PC-9 (cell line): ENCODE results near the gene TANGO6. TPM values are rescaled to one million over a fixed set of nuclear protein-coding genes. Genes with fewer than 3 reads are reported as not detected.

Experiments used
- BruUV-seq: library from RNA; stranded (reverse); fragments of 400-500 nt; replicated peaks from 2 replicates; lab custom pipeline; 2021; lab: Mats Ljungman, UMichigan
- CTCF ChIA-PET: fragments of 300-600 bp; sonication (Branson Sonifier 250); formaldehyde crosslinking; loops from one replicate; lab custom pipeline; 2022; ENCODE audit warnings: antibody characterized with exemption; lab: Charles Lee
- POLR2A ChIA-PET: fragments of 300-600 bp; sonication (Branson Sonifier 250); formaldehyde crosslinking; loops from one replicate; lab custom pipeline; 2022; ENCODE audit warnings: antibody characterized with exemption; ENCODE audit not compliant: unreplicated experiment; lab: Charles Lee
- DNase-seq, 2 experiments: peaks; one replicate each; pipeline versions ENCODE4 v3.0.0 to v3.0.0-alpha.2; 2015 to 2022; ENCODE audit warnings: mixed read lengths in 1 of 2
- H2AFZ ChIP-seq: fragments of 200-600 bp; sonication (generic); 2 replicates; pipeline ENCODE4 v1.8.1; 2017; ENCODE audit warnings: antibody characterized with exemption
- H3F3A ChIP-seq: fragments of 200-600 bp; sonication (generic); 2 replicates; pipeline ENCODE4 v1.8.1; 2017; ENCODE audit warnings: antibody characterized with exemption, mild to moderate bottlenecking, low read depth; ENCODE audit not compliant: insufficient read depth
- H3K27ac ChIP-seq: fragments of 200-600 bp; sonication (generic); 2 replicates; pipeline ENCODE4 v1.6.1; 2016; ENCODE audit warnings: mixed run types
- H3K27me3 ChIP-seq: fragments of 200-600 bp; sonication (generic); 2 replicates; pipeline ENCODE4 v1.6.1; 2016; ENCODE audit warnings: low read depth, mixed run types; ENCODE audit not compliant: insufficient read depth
- H3K36me3 ChIP-seq: fragments of 200-600 bp; sonication (generic); 2 replicates; pipeline ENCODE4 v1.6.1; 2016; ENCODE audit warnings: low read depth, mixed run types
- H3K4me1 ChIP-seq: fragments of 200-600 bp; sonication (generic); replicated peaks from 2 replicates; pipeline ENCODE4 v1.6.1; 2016; ENCODE audit warnings: mixed run types; ENCODE audit not compliant: insufficient read depth
- H3K4me2 ChIP-seq: fragments of 200-600 bp; sonication (generic); 2 replicates; pipeline ENCODE4 v1.6.1; 2017; ENCODE audit warnings: mixed run types
- H3K4me3 ChIP-seq: fragments of 200-600 bp; sonication (generic); 2 replicates; pipeline ENCODE4 v1.6.1; 2016; ENCODE audit warnings: mixed run types
- H3K79me2 ChIP-seq: fragments of 200-600 bp; sonication (generic); 2 replicates; pipeline ENCODE4 v1.6.1; 2017; ENCODE audit warnings: low read depth, mixed run types
- H3K9me2 ChIP-seq: fragments of 200-600 bp; sonication (generic); 2 replicates; pipeline ENCODE4 v1.8.1; 2017; ENCODE audit warnings: mild to moderate bottlenecking; ENCODE audit not compliant: insufficient read depth
- H3K9me3 ChIP-seq: fragments of 200-600 bp; sonication (generic); 2 replicates; pipeline ENCODE4 v1.8.1; 2016; ENCODE audit warnings: low read depth; ENCODE audit not compliant: insufficient read depth
- H4K20me1 ChIP-seq: fragments of 200-600 bp; sonication (generic); 2 replicates; pipeline ENCODE4 v1.8.1; 2017; ENCODE audit not compliant: insufficient read depth
- CTCF ChIP-seq: fragments of 200-600 bp; sonication (generic); conservative IDR thresholded peaks from 2 replicates; pipeline ENCODE4 v1.6.1; 2017; ENCODE audit warnings: mixed run types, antibody characterized with exemption, mild to moderate bottlenecking, moderate library complexity
- EZH2 ChIP-seq: fragments of 200-600 bp; sonication (generic); IDR thresholded peaks from 2 replicates; pipeline ENCODE4 v1.8.0; 2017; ENCODE audit warnings: antibody characterized with exemption, low read depth
- intact Hi-C: fragments of 100-400 bp; cut with micrococcal nuclease; formaldehyde crosslinking; loops from one replicate; pipeline ENCODE4 v1.10.0; 2022; ENCODE audit not compliant: unreplicated experiment
- total RNA-seq: library from RNA; stranded (reverse); gene quantifications from 2 replicates; pipeline ENCODE4 v1.2.3, GENCODE V29; 2021

Gene TANGO6
- total RNA-seq, 1 experiment from 2014 or later: 5.8 TPM

- intact Hi-C loops: no loop called here
- Histone ChIP-seq H3K4me2 (no peak overlapping the region), H3K9me2 (no peaks in the 10 kb centered on the region), H3K4me3 (no peak overlapping the region), H3K36me3 (no peaks in the 10 kb centered on the region), H3K27me3 (no peaks in the 10 kb centered on the region), H3K4me1 (no peaks in the 10 kb centered on the region), H3K9me3 (no peaks in the 10 kb centered on the region), H2AFZ (no peak overlapping the region), H4K20me1 (no peaks in the 10 kb centered on the region), H3F3A (no peaks in the 10 kb centered on the region), H3K27ac (no peak overlapping the region), H3K79me2 (no peaks in the 10 kb centered on the region)
- TF ChIP-seq EZH2 (no peak), CTCF (no peak)
- BruUV-seq: no TSS peak
- ChIA-PET POLR2A (no interaction called here), CTCF (no interaction called here)
- DNase-seq: no peak
Measured at GRCh38 chr16:68857479-68857878, 14.1 kb downstream of the TANGO6 start.

- Histone ChIP-seq H3K27me3 (no peaks in the 10 kb centered on the region), H3K4me2 (no peak overlapping the region), H4K20me1 (no peaks in the 10 kb centered on the region), H2AFZ (no peak overlapping the region), H3K36me3 (no peaks in the 10 kb centered on the region), H3K4me3 (no peak overlapping the region), H3K4me1 (no peaks in the 10 kb centered on the region), H3K27ac (no peak overlapping the region), H3K9me2 (no peaks in the 10 kb centered on the region), H3F3A (no peaks in the 10 kb centered on the region; the same call in 1 of the 2 replicates), H3K79me2 (no peaks in the 10 kb centered on the region), H3K9me3 (no peaks in the 10 kb centered on the region)
- BruUV-seq: no TSS peak
- POLR2A ChIA-PET: no interaction called here
- no peak for TF ChIP-seq CTCF
- no peak for TF ChIP-seq EZH2
- intact Hi-C loops: no loop called here
- no peak for DNase-seq
- CTCF ChIA-PET: no interaction called here
Measured at GRCh38 chr16:68859828-68860227, 16.5 kb downstream of the TANGO6 start.

DNA sequence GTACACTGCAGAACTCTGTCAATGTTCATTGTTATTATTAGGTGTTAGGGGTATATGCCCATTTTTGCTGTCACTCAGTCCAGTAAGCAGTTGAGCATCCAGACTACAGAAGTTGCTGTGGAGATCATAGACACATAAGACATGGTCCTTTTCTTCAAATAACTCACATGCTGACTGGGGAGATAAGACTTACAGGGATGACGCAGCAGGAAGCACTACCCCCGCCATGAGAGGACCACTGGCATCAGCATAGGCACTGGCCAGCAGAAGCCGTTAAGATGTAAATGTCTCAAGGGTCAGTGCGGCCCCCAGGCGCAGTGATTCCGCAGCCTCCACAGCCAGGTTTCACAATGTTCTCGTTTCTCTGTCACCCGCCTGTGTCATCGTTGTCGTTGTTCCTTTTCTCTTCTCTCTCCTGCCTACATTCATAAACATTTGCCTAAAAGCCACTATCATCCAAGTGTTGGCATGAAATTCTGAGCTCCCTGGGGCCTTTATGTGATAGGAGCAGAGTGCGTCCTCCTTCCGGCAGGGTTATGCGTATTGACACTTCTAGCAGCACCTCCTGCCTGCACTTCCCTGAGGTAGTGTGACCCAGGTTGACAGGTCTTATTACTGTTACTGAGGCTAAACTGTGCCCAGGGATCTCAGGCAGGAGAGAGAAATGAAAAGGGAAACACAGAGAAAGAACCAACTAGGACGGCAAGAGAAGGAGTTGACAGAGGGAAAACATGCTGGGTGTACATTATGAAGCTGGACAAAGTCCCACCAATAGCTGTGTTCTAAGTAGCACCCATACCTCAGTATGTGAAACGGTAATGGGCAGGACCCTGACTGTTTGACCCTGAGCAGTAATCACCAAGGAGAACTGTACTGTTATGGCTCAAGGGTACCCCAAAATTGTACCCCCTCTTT, 17.9 kb downstream of the TANGO6 start:
- Histone ChIP-seq H3K27me3 (no peaks in the 10 kb centered on the region), H3K4me1 (no peaks in the 10 kb centered on the region), H2AFZ (no peak overlapping the region), H3K27ac (no peak overlapping the region), H3K9me3 (no peaks in the 10 kb centered on the region), H3K9me2 (no peaks in the 10 kb centered on the region), H3F3A (no peaks in the 10 kb centered on the region; the same call in 1 of the 2 replicates), H3K4me3 (no peak overlapping the region), H3K79me2 (no peaks in the 10 kb centered on the region), H3K4me2 (no peak overlapping the region), H3K36me3 (no peaks in the 10 kb centered on the region), H4K20me1 (no peaks in the 10 kb centered on the region)
- POLR2A ChIA-PET: no interaction called here
- no TSS peak for BruUV-seq
- no peak for DNase-seq
- CTCF ChIA-PET: no interaction called here
- intact Hi-C loops: no loop called here
- TF ChIP-seq CTCF: no peak
